Right ventricle myocardium inferior (tissue), 1 donor: ENCODE measurements around the gene WDFY4. TPM values are rescaled to one million over a fixed set of nuclear protein-coding genes. Genes with fewer than 3 reads are reported as not detected.

Experiments
- ATAC-seq: fragments of 200-7000 bp; cut with Tn5 transposase; one replicate; pipeline ENCODE4 v1.9.1; 2020; ENCODE audit warnings: mild to moderate bottlenecking, moderate library complexity
- DNase-seq: peaks from one replicate; pipeline ENCODE4 v3.0.0; 2021; ENCODE audit errors: missing footprints
- intact Hi-C: fragments of 100-400 bp; cut with DNase I; formaldehyde crosslinking; loops from one replicate; pipeline ENCODE4 v1.11.0; 2022
- total RNA-seq: library from RNA; stranded (reverse); fragmentation: NEBNext Ultra II Directional; extraction: Animal tissue kit (Norgen Biotek cat#: 25700); gene quantifications from one replicate; pipeline ENCODE4 v1.2.1, GENCODE V29; 2021
- donor health status: DM: no; HTN: yes; CAD: no; lungs with severe emphysema.

Gene WDFY4
- total RNA-seq, 1 donor from 2014 or later = 2.5 TPM

- ATAC-seq = no peak
- DNase-seq = no peak
- intact Hi-C loops = no loop called here
Observed at GRCh38 chr10:48964038-48964437, 279.4 kb downstream of the WDFY4 start.

GRCh38 chr10:48965460-48965859 lies 280.8 kb downstream of the WDFY4 start:
- ATAC-seq (no peak), DNase-seq (no peak)
- intact Hi-C loops = no loop called here

GRCh38 chr10:48968036-48968435 lies 283.4 kb downstream of the WDFY4 start:
- intact Hi-C loops = no loop called here
- ATAC-seq (no peak), DNase-seq (no peak)

GRCh38 chr10:48970046-48970445 lies 285.4 kb downstream of the WDFY4 start:
- intact Hi-C loops = no loop called here
- DNase-seq (no peak), ATAC-seq (no peak)

GRCh38 chr10:48970654-48971053 lies 286.0 kb downstream of the WDFY4 start:
- intact Hi-C loops = no loop called here
- DNase-seq = no peak

GRCh38 chr10:48973065-48973464 lies 288.4 kb downstream of the WDFY4 start:
- no peak for DNase-seq
- intact Hi-C loops = no loop called here

More at GRCh38 chr10:48970654-48971053, 286.0 kb downstream of the WDFY4 start:
- ATAC-seq = no peak

GRCh38 chr10:48974510-48975156 lies 290.0 kb downstream of the WDFY4 start:
- ATAC-seq = no peak
- intact Hi-C loops = no loop called here
- no peak for DNase-seq

More at GRCh38 chr10:48973065-48973464, 288.4 kb downstream of the WDFY4 start:
- ATAC-seq = no peak

GRCh38 chr10:48976196-48976595 lies 291.5 kb downstream of the WDFY4 start:
- ATAC-seq (peak; percentile 58), DNase-seq (no peak)
- intact Hi-C loops = no loop called here

GRCh38 chr10:48978318-48978717 lies 293.6 kb downstream of the WDFY4 start:
- ATAC-seq (no peak), DNase-seq (no peak)
- intact Hi-C loops = no loop called here

- DNase-seq = no peak
- intact Hi-C loops = loop anchor here (2.0 to 5.0 kb wide), 5 partner anchors 21 to 531 kb away; partner anchors contain the start of gene VSTM4
- peak; percentile 86 for ATAC-seq
Observed at GRCh38 chr10:48981310-48981907, 296.7 kb downstream of the WDFY4 start.

- DNase-seq = no peak
- intact Hi-C loops = loop anchor here (5.0 kb wide), 3 partner anchors 135 to 530 kb away; partner anchors contain the start of gene VSTM4
- ATAC-seq = no peak
Observed at GRCh38 chr10:48982584-48982983, 297.9 kb downstream of the WDFY4 start.

GRCh38 chr10:48983648-48984351 lies 299.1 kb downstream of the WDFY4 start:
- ATAC-seq = no peak
- intact Hi-C loops = loop anchor here (5.0 kb wide), 3 partner anchors 134 to 529 kb away; partner anchors contain the start of gene VSTM4
- no peak for DNase-seq

GRCh38 chr10:48985621-48986158 lies 301.0 kb downstream of the WDFY4 start:
- DNase-seq = no peak
- intact Hi-C loops = no loop called here
- ATAC-seq = no peak

- intact Hi-C loops = no loop called here
- DNase-seq (no peak), ATAC-seq (no peak)
Observed at GRCh38 chr10:48990226-48990625, 305.6 kb downstream of the WDFY4 start.

- no peak for ATAC-seq
- no peak for DNase-seq
- intact Hi-C loops = no loop called here
Observed at GRCh38 chr10:48993627-48994026, 309.0 kb downstream of the WDFY4 start.

- intact Hi-C loops = no loop called here
- DNase-seq (no peak), ATAC-seq (no peak)
Observed at GRCh38 chr10:48996329-48996728, 311.7 kb downstream of the WDFY4 start.

- ATAC-seq (no peak), DNase-seq (no peak)
- intact Hi-C loops = no loop called here
Observed at GRCh38 chr10:48999346-48999745, 314.7 kb downstream of the WDFY4 start.

GRCh38 chr10:49000437-49001398 lies 316.0 kb downstream of the WDFY4 start:
- intact Hi-C loops = no loop called here
- ATAC-seq (peak; percentile 49), DNase-seq (no peak)
